ENCODE data around the gene SULT1C4. TPM values are rescaled to one million over a fixed set of nuclear protein-coding genes. Genes with fewer than 3 reads are reported as not detected.

The SULT1C4 gene
- polyA plus RNA-seq, 1 of the 3 experiments (the other 2 are of a cell fraction) = 0.18 TPM

GRCh38 chr2:108346827-108347226 lies 30.9 kb upstream of the SULT1C4 start:
- POLR2A ChIA-PET = no interaction called here
- no peaks in the 10 kb centered on the region for H3K79me2 ChIP-seq (ENCODE audit: insufficient read depth)
- H3K9ac ChIP-seq = no peak overlapping the region
- no peaks in the 10 kb centered on the region for H4K20me1 ChIP-seq (ENCODE audit: insufficient read depth)
- no peak overlapping the region for H2AFZ ChIP-seq (ENCODE audit: low read depth)
- H3K9me2 ChIP-seq = no peaks in the 10 kb centered on the region
- no peaks in the 10 kb centered on the region for H3K36me3 ChIP-seq (replicated peaks in 1 of 2; ENCODE audit: control insufficient read depth in 1 of 2, insufficient read depth in 2 of 2, low read length in 1 of 2)
- no peak for DNase-seq
- H3F3A ChIP-seq (replicated peaks; ENCODE audit: insufficient read depth) = no peaks in the 10 kb centered on the region
- CTCF ChIA-PET = interaction anchor here (0.9 to 1.3 kb wide), 2 partner anchors 237 to 289 kb away, joined by 3 to 6 read pairs; no protein-coding TSS in a partner anchor
- H3K4me1 ChIP-seq (ENCODE audit: control insufficient read depth in 1 of 2, insufficient read depth in 2 of 2, low read depth in 1 of 2, low read length in 1 of 2) = no peaks in the 10 kb centered on the region; a peak in 1 of 4 replicates
- H3K4me3 ChIP-seq (ENCODE audit: low read depth in 2 of 2, low read length in 1 of 2) = no peak overlapping the region
- no peaks in the 10 kb centered on the region for H3K27me3 ChIP-seq (ENCODE audit: insufficient read depth)
- H3K9me3 ChIP-seq = no peaks in the 10 kb centered on the region
- WGBS (ENCODE audit: low lambda C conversion rate) = 64% methylated on average over 3 of the region's 3 CpGs
- no peak overlapping the region for H3K4me2 ChIP-seq
- H3K27ac ChIP-seq (ENCODE audit: low read depth in 2 of 2, low read length in 1 of 2) = no peak overlapping the region
- no peak for TF ChIP-seq JUND (IDR thresholded peaks at IDR 0.05)
- no peak for TF ChIP-seq REST (IDR thresholded peaks at IDR 0.05; ENCODE audit: low read depth, low read length)
- no peak for TF ChIP-seq EP300 (IDR thresholded peaks at IDR 0.05; ENCODE audit: borderline replicate concordance in 1 of 2, low read depth in 1 of 2, low read length in 1 of 2)
- no peak for TF ChIP-seq PBX3 (IDR thresholded peaks at IDR 0.05)
- no peak for TF ChIP-seq RCOR1 (IDR thresholded peaks at IDR 0.05; ENCODE audit: low read length)
- no peak for TF ChIP-seq YY1 (IDR thresholded peaks at IDR 0.05; ENCODE audit: low read depth)
- TF ChIP-seq ZBTB33 (IDR thresholded peaks at IDR 0.05; ENCODE audit: borderline replicate concordance, low read depth) = no peak
- TF ChIP-seq FOSL2 (IDR thresholded peaks at IDR 0.05; ENCODE audit: borderline replicate concordance, low read depth) = no peak
- TF ChIP-seq MAX (IDR thresholded peaks at IDR 0.05; ENCODE audit: low read depth) = no peak
- no peak for TF ChIP-seq FOXJ3 (CRISPR knock-in tag; IDR thresholded peaks at IDR 0.05)
- no peak for TF ChIP-seq MEF2A (IDR thresholded peaks at IDR 0.05; ENCODE audit: borderline replicate concordance, low read depth)
- TF ChIP-seq USF2 (IDR thresholded peaks at IDR 0.05; ENCODE audit: borderline replicate concordance, low read depth, low read length) = no peak
- no peak for TF ChIP-seq RXRA (IDR thresholded peaks at IDR 0.05; ENCODE audit: borderline replicate concordance, low read depth)
- TF ChIP-seq USF1 (IDR thresholded peaks at IDR 0.05; ENCODE audit: borderline replicate concordance, low read depth) = no peak
- no peak for TF ChIP-seq POLR2AphosphoS5 (IDR thresholded peaks at IDR 0.05; ENCODE audit: low read depth, low read length)
- TF ChIP-seq IRF3 (IDR thresholded peaks at IDR 0.05; ENCODE audit: low read depth, low read length) = no peak
- no peak for TF ChIP-seq SIN3A (IDR thresholded peaks at IDR 0.05; ENCODE audit: borderline replicate concordance, low read depth, low read length)
